ENCODE results near the gene ASB6.

Gene ASB6

GRCh38 chr9:129610473-129611306 lies 31.3 kb downstream of the ASB6 start:
- peak overlapping the region; percentile 88 for H3K27ac ChIP-seq
- TF ChIP-seq CTCF (IDR thresholded peaks at IDR 0.05), result peak; percentile 85
- TF ChIP-seq ZFX (IDR thresholded peaks at IDR 0.05; ENCODE audit: borderline replicate concordance), result no peak

GRCh38 chr9:129610213-129610472 lies 31.8 kb downstream of the ASB6 start:
- peak overlapping the region; percentile 88 for H3K27ac ChIP-seq
- TF ChIP-seq CTCF (IDR thresholded peaks at IDR 0.05) (no peak), ZFX (IDR thresholded peaks at IDR 0.05; ENCODE audit: borderline replicate concordance) (no peak)

GRCh38 chr9:129609486-129610212 lies 32.3 kb downstream of the ASB6 start:
- H3K27ac ChIP-seq, result peak overlapping the region; percentile 88
- TF ChIP-seq ZFX (IDR thresholded peaks at IDR 0.05; ENCODE audit: borderline replicate concordance), result no peak
- no peak for TF ChIP-seq CTCF (IDR thresholded peaks at IDR 0.05)

GRCh38 chr9:129608561-129609481 lies 33.1 kb downstream of the ASB6 start:
- H3K27ac ChIP-seq, result peak overlapping the region; percentile 88
- TF ChIP-seq CTCF (IDR thresholded peaks at IDR 0.05) (no peak), ZFX (IDR thresholded peaks at IDR 0.05; ENCODE audit: borderline replicate concordance) (no peak)

- TF ChIP-seq CTCF (IDR thresholded peaks at IDR 0.05) (no peak), ZFX (IDR thresholded peaks at IDR 0.05; ENCODE audit: borderline replicate concordance) (no peak)
- H3K27ac ChIP-seq, result peak overlapping the region; percentile 88
These were observed 34.9 kb downstream of the ASB6 start for GRCh38 chr9:129607027-129607387.

GRCh38 chr9:129606161-129607026 lies 35.6 kb downstream of the ASB6 start:
- TF ChIP-seq ZFX (IDR thresholded peaks at IDR 0.05; ENCODE audit: borderline replicate concordance), result no peak
- TF ChIP-seq CTCF (IDR thresholded peaks at IDR 0.05), result no peak
- peak overlapping the region; percentile 88 for H3K27ac ChIP-seq

Data from 22Rv1 (cell line).